ENCODE measurements around the gene ANKS1A.
"Not testable (repeated sequence)": the region's sequence is repeated elsewhere in the genome, so short reads cannot be mapped to it uniquely, and the experiment has no call there.

The ANKS1A gene

GRCh38 chr6:34888874-34889555, at the start of gene ANKS1A:
ANKS1A (plus strand) TSS chr6:34889255; CDS start chr6:34889403, 148 bp downstream.
- peak; percentile 89 for DNase-seq (ENCODE audit: low spot score)

GRCh38 chr6:34839666-34840352, 49.2 kb upstream of the ANKS1A start:
- no peak for DNase-seq (ENCODE audit: low spot score)

- not testable (repeated sequence) for DNase-seq (ENCODE audit: low spot score)
Observed at GRCh38 chr6:34849066-34849465, 40.0 kb upstream of the ANKS1A start.

GRCh38 chr6:34851361-34851760, 37.7 kb upstream of the ANKS1A start:
- DNase-seq (ENCODE audit: low spot score): no peak

- DNase-seq (ENCODE audit: low spot score): no peak
Observed at GRCh38 chr6:34852406-34853085, 36.5 kb upstream of the ANKS1A start.

GRCh38 chr6:34855463-34855862, 33.6 kb upstream of the ANKS1A start:
- DNase-seq (ENCODE audit: low spot score): no peak

- DNase-seq (ENCODE audit: low spot score): no peak
Observed at GRCh38 chr6:34858681-34859080, 30.4 kb upstream of the ANKS1A start.

GRCh38 chr6:34859951-34860350, 29.1 kb upstream of the ANKS1A start:
- no peak for DNase-seq (ENCODE audit: low spot score)

GRCh38 chr6:34860776-34861175, 28.3 kb upstream of the ANKS1A start:
- DNase-seq (ENCODE audit: low spot score): no peak

- DNase-seq (ENCODE audit: low spot score): no peak
Observed at GRCh38 chr6:34864007-34864406, 25.0 kb upstream of the ANKS1A start.

- DNase-seq (ENCODE audit: low spot score): no peak
Observed at GRCh38 chr6:34865107-34865506, 23.9 kb upstream of the ANKS1A start.

- DNase-seq (ENCODE audit: low spot score): no peak
Observed at GRCh38 chr6:34866509-34866908, 22.5 kb upstream of the ANKS1A start.

- DNase-seq (ENCODE audit: low spot score): no peak
Observed at GRCh38 chr6:34867484-34867883, 21.6 kb upstream of the ANKS1A start.

- no peak for DNase-seq (ENCODE audit: low spot score)
Observed at GRCh38 chr6:34871853-34872252, 17.2 kb upstream of the ANKS1A start.

- DNase-seq (ENCODE audit: low spot score): no peak
Observed at GRCh38 chr6:34872332-34872731, 16.7 kb upstream of the ANKS1A start.

GRCh38 chr6:34875292-34876213, 13.5 kb upstream of the ANKS1A start:
- DNase-seq (ENCODE audit: low spot score): no peak

GRCh38 chr6:34876472-34876871, 12.6 kb upstream of the ANKS1A start:
- DNase-seq (ENCODE audit: low spot score): no peak

- no peak for DNase-seq (ENCODE audit: low spot score)
Observed at GRCh38 chr6:34877259-34877658, 11.8 kb upstream of the ANKS1A start.

- no peak for DNase-seq (ENCODE audit: low spot score)
Observed at GRCh38 chr6:34877869-34878485, 11.1 kb upstream of the ANKS1A start.

- not testable (repeated sequence) for DNase-seq (ENCODE audit: low spot score)
Observed at GRCh38 chr6:34884073-34884472, 5.0 kb upstream of the ANKS1A start.

GRCh38 chr6:34884996-34885395, 4.1 kb upstream of the ANKS1A start:
- DNase-seq (ENCODE audit: low spot score): no peak

- DNase-seq (ENCODE audit: low spot score): not testable (repeated sequence)
Observed at GRCh38 chr6:34885837-34886236, 3.2 kb upstream of the ANKS1A start.

All from LoVo (cell line).